ENCODE measurements around the gene TMEM14A. TPM values are rescaled to one million over a fixed set of nuclear protein-coding genes. Genes with fewer than 3 reads are reported as not detected.

The TMEM14A gene
- total and polyA plus RNA-seq, 3 donors from 2014 or later: 23.7 to 33.4 (median 27.4) TPM

DNA sequence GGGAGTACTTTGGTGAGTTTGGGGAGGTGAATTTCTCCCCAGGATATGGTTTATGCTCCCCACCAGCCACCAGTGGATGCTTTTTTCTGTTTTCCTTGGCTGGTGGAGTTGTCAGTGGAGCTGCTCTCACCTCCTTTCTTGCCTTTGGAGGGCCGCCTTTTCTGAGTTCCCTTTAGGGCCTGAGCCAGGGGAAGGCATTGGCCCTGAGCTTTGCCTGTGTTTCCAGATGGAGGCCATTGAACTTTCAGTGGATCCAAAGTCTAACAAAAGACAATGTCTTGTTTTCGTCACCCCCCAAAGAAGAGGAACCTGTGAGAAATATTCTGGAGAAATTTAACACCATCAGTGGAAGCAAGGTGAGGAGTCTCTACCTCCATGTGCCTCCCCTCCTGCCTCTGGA lies 4.4 kb upstream of the TMEM14A start:
- DNase-seq: no peak
- no peak overlapping the region for H3K27ac ChIP-seq
- no peaks in the 10 kb centered on the region for H3K36me3 ChIP-seq (ENCODE audit: low read depth, missing control alignments)
- 86% methylated on average over 2 of the region's 2 CpGs for WGBS, 2 donors
- TF ChIP-seq, protein P1, sequence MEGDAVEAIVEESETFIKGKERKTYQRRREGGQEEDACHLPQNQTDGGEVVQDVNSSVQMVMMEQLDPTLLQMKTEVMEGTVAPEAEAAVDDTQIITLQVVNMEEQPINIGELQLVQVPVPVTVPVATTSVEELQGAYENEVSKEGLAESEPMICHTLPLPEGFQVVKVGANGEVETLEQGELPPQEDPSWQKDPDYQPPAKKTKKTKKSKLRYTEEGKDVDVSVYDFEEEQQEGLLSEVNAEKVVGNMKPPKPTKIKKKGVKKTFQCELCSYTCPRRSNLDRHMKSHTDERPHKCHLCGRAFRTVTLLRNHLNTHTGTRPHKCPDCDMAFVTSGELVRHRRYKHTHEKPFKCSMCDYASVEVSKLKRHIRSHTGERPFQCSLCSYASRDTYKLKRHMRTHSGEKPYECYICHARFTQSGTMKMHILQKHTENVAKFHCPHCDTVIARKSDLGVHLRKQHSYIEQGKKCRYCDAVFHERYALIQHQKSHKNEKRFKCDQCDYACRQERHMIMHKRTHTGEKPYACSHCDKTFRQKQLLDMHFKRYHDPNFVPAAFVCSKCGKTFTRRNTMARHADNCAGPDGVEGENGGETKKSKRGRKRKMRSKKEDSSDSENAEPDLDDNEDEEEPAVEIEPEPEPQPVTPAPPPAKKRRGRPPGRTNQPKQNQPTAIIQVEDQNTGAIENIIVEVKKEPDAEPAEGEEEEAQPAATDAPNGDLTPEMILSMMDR (IDR thresholded peaks at IDR 0.05): no peak
- no peak for TF ChIP-seq POLR2A (IDR thresholded peaks at IDR 0.05)
- peaks cover 15% of the 10 kb centered on the region for H3K4me1 ChIP-seq
- no peaks in the 10 kb centered on the region for H3K27me3 ChIP-seq
- H3K9me3 ChIP-seq: no peaks in the 10 kb centered on the region
- intact Hi-C loops (cut with DNase I; ENCODE audit: low total_unique reads): no loop called here
- H3K4me3 ChIP-seq: no peak overlapping the region

DNA sequence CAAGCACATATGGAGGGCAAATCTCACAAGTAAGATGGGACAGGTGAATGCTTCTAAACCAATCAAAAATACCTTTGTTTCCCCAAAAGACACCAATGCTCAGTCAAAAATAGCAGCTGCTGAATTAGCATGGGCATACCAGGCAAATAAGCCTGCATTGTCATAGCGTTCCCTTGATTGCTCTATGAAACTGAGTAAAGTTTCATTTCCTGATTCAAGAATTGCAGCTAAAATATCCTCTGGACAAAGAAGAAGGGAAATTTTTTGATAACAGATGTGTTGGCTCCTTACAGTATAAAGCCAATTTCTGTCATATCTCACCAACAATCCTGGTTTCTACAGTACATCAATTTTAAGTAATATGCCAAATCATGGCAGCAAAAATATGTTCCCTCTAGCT lies 3.3 kb upstream of the TMEM14A start:
- TF ChIP-seq POLR2A (IDR thresholded peaks at IDR 0.05): no peak
- TF ChIP-seq, protein P1 (IDR thresholded peaks at IDR 0.05): no peak
- Histone ChIP-seq H3K4me1 (peaks cover 17% of the 10 kb centered on the region), H3K27ac (no peak overlapping the region), H3K27me3 (no peaks in the 10 kb centered on the region), H3K36me3 (ENCODE audit: low read depth, missing control alignments) (no peaks in the 10 kb centered on the region), H3K9me3 (no peaks in the 10 kb centered on the region), H3K4me3 (no peak overlapping the region)
- WGBS, 2 donors: 85 to 90% methylated on average over 1 of the region's 1 CpG
- no peak for DNase-seq
- intact Hi-C loops (cut with DNase I; ENCODE audit: low total_unique reads): no loop called here

DNA sequence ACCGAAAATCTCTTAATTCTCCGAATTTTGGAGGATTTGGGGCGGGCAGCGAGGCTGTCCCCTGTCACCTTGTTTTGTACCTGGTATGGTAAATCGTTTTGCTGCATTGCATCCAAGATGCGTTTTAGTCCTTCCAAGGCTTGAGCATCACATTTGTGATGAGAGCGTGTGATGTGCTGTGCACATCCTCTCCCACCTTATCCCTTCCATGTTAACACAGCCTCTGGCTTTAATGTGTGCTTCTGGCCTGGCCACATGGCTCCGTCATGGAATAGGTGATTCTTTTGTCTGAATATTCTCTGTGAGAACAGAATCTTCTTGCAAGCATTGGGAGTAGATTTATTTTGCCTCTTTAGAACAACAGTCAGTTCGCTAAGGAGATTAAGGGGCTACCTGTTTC lies 763 bp downstream of the TMEM14A start:
- 28 to 54% methylated on average over 9 of the region's 9 CpGs for WGBS, 2 donors
- Histone ChIP-seq H3K4me3 (peak overlapping the region; percentile 62 to 70), H3K27ac (no peak overlapping the region), H3K27me3 (no peaks in the 10 kb centered on the region), H3K36me3 (ENCODE audit: low read depth, missing control alignments) (no peaks in the 10 kb centered on the region), H3K9me3 (no peaks in the 10 kb centered on the region), H3K4me1 (peaks cover 9% of the 10 kb centered on the region)
- DNase-seq: no peak
- intact Hi-C loops (cut with DNase I; ENCODE audit: low total_unique reads): no loop called here
- no peak for TF ChIP-seq POLR2A (IDR thresholded peaks at IDR 0.05)
- TF ChIP-seq, protein P1 (IDR thresholded peaks at IDR 0.05): no peak

DNA sequence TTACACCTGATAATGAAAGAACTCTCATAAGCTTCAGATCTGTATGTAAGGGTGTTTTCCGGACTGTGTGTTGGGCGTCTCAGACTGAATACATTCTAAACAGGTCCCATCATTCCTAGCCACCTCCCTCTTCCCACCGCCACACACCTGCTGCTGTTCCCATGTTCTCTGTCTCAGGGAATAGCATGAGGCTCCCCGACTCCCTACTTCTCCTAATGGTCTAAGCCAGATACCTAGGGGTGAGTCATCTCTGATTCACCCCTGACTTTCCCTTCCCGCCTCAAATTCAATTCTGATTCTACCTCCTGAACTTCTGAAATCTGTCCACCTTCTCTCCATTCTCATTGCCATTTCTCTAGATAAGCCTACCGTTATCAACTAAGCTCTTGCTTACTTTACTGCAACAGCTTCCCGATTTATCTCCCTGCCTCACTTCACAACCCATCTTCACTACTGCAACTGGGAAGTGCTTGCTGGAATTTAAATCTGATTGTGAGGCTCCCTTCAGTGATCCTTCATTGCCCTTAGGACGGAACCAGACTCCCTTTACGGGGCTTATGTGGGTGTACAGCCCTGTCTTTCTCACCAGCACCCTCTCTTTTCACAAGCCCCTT lies 1.6 kb downstream of the TMEM14A start:
- intact Hi-C loops (cut with DNase I; ENCODE audit: low total_unique reads): no loop called here
- WGBS, 2 donors: 74 to 75% methylated on average over 9 of the region's 9 CpGs
- H3K4me1 ChIP-seq: peaks cover 9% of the 10 kb centered on the region
- no peak overlapping the region for H3K4me3 ChIP-seq
- H3K27ac ChIP-seq: no peak overlapping the region
- no peaks in the 10 kb centered on the region for H3K36me3 ChIP-seq (ENCODE audit: low read depth, missing control alignments)
- H3K9me3 ChIP-seq: no peaks in the 10 kb centered on the region
- TF ChIP-seq POLR2A (IDR thresholded peaks at IDR 0.05): no peak
- TF ChIP-seq, protein P1 (IDR thresholded peaks at IDR 0.05): no peak
- no peaks in the 10 kb centered on the region for H3K27me3 ChIP-seq
- no peak for DNase-seq

DNA sequence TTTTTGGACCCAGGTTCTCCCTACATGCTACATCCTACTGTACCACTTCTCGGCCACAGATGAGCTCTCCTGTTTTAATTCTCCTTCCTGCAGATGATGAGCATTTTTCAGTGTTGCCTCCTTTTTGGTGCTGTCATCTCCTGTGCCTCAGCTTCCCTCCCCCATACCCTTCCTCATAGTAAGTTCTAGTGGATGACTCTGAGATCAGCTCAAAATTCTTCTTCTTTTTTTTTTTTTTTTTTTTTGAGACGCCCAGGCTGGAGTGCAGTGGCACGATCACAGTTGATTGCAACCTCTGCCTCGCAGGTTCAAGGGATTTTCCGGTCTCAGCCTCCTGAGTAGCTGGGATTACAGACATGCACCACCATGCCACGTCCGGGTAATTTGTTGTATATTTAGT lies 3.8 kb downstream of the TMEM14A start:
- no peak for DNase-seq
- Histone ChIP-seq H3K4me3 (no peak overlapping the region), H3K36me3 (ENCODE audit: low read depth, missing control alignments) (no peaks in the 10 kb centered on the region), H3K9me3 (no peaks in the 10 kb centered on the region), H3K27ac (no peak overlapping the region), H3K27me3 (no peaks in the 10 kb centered on the region), H3K4me1 (peaks cover 9% of the 10 kb centered on the region)
- 81 to 83% methylated on average over 7 of the region's 7 CpGs for WGBS, 2 donors
- TF ChIP-seq, protein P1 (IDR thresholded peaks at IDR 0.05): no peak
- TF ChIP-seq POLR2A (IDR thresholded peaks at IDR 0.05): no peak
- intact Hi-C loops (cut with DNase I; ENCODE audit: low total_unique reads): no loop called here

Data from testis (tissue), 3 donors.